ENCODE data around the gene ZSWIM4.

DNA sequence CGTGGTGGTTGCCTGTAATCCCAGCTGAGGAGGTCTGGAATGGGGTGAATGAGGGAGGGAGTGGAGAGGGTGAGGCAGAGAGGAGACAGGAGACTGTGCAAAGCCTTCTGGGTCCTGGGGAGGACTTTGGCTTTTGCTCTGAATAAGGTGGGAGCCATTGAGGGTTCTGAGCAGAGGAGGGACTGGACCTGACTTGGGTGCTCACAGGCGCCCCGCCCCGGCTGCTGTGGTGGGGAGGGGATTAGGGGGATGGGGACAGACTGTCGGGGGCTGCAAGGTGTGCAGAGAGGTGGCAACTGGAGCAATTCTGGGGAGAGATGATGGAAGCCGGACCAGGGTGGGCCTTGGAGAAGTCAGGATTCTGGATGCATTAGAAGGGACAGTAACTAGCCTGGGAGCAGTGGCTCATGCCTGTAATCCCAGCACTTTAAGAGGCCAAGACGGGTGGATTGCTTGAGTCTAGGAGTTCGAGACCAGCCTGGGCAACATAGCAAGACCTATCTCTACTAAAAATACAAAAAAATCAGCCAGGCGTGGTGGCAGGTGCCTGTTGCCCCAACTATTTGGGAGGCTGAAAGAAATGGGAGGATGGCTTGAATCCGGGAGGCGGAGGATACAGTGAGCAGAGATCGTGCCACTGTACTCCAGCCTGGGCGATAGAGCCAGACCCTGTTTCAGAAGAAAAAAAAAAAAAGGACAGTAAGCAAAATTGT, 65.6 kb downstream of the ZSWIM4 start:
- no peak for TF ChIP-seq EZH2phosphoT487 (IDR thresholded peaks at IDR 0.05; ENCODE audit: borderline replicate concordance, low read depth, low read length)
- TF ChIP-seq, protein P1, sequence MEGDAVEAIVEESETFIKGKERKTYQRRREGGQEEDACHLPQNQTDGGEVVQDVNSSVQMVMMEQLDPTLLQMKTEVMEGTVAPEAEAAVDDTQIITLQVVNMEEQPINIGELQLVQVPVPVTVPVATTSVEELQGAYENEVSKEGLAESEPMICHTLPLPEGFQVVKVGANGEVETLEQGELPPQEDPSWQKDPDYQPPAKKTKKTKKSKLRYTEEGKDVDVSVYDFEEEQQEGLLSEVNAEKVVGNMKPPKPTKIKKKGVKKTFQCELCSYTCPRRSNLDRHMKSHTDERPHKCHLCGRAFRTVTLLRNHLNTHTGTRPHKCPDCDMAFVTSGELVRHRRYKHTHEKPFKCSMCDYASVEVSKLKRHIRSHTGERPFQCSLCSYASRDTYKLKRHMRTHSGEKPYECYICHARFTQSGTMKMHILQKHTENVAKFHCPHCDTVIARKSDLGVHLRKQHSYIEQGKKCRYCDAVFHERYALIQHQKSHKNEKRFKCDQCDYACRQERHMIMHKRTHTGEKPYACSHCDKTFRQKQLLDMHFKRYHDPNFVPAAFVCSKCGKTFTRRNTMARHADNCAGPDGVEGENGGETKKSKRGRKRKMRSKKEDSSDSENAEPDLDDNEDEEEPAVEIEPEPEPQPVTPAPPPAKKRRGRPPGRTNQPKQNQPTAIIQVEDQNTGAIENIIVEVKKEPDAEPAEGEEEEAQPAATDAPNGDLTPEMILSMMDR (conservative IDR thresholded peaks at IDR 0.05; ENCODE audit: low read length) = no peak
